Erythroblast (primary cell): Measurements from ENCODE around the gene PKN1.
A peak's percentile ranks its signal among the peaks of the same experiment; 100 is the strongest.
"Not testable (repeated sequence)": the region's sequence is repeated elsewhere in the genome, so short reads cannot be mapped to it uniquely, and the experiment has no call there.

Source experiments
- DNase-seq, 2 experiments: peaks; one replicate each; lab custom pipeline; 2025; lab: John Stamatoyannopoulos, UW
- GATA1 ChIP-seq: IDR thresholded peaks from 2 replicates; pipeline ENCODE4 v1.6.1; 2011; ENCODE audit warnings: low read depth, mild to moderate bottlenecking, control low read depth, low read length, moderate library complexity
- POLR2A ChIP-seq: IDR thresholded peaks from 2 replicates; pipeline ENCODE4 v1.6.1; 2011; ENCODE audit warnings: mild to moderate bottlenecking, low read length

Gene PKN1

GRCh38 chr19:14432791-14433553 is at the start of gene PKN1:
Gene PKN1 (plus strand): TSS chr19:14433306. CDS start chr19:14433522, 216 bp downstream.
- peak; percentile 75 to 76 for DNase-seq
- TF ChIP-seq GATA1 (no peak), POLR2A (no peak)

- no peak for TF ChIP-seq GATA1
- peak; percentile 29 for TF ChIP-seq POLR2A
- peak; percentile 52 to 75 for DNase-seq
Measured at GRCh38 chr19:14383661-14384555, 49.2 kb upstream of the PKN1 start.

- no peak for DNase-seq
- no peak for TF ChIP-seq GATA1
- no peak for TF ChIP-seq POLR2A
Measured at GRCh38 chr19:14385492-14385891, 47.6 kb upstream of the PKN1 start.

- DNase-seq = no peak
- TF ChIP-seq POLR2A (no peak), GATA1 (no peak)
Measured at GRCh38 chr19:14390548-14390947, 42.6 kb upstream of the PKN1 start.

- DNase-seq = peak; percentile 82 to 93
- no peak for TF ChIP-seq GATA1
- TF ChIP-seq POLR2A = no peak
Measured at GRCh38 chr19:14391156-14391821, 41.8 kb upstream of the PKN1 start.

GRCh38 chr19:14393329-14393728 is 39.8 kb upstream of the PKN1 start:
- TF ChIP-seq GATA1 = no peak
- no peak for TF ChIP-seq POLR2A
- DNase-seq = no peak

- TF ChIP-seq POLR2A (no peak), GATA1 (no peak)
- DNase-seq = no peak
Measured at GRCh38 chr19:14394167-14394566, 38.9 kb upstream of the PKN1 start.

- TF ChIP-seq GATA1 (no peak), POLR2A (no peak)
- no peak for DNase-seq
Measured at GRCh38 chr19:14395262-14395661, 37.8 kb upstream of the PKN1 start.

GRCh38 chr19:14395710-14396336 is 37.3 kb upstream of the PKN1 start:
- no peak for DNase-seq
- TF ChIP-seq POLR2A (no peak), GATA1 (no peak)

- not testable (repeated sequence) for DNase-seq
Measured at GRCh38 chr19:14396730-14397129, 36.4 kb upstream of the PKN1 start.

- not testable (repeated sequence) for DNase-seq
Measured at GRCh38 chr19:14397168-14397567, 35.9 kb upstream of the PKN1 start.

GRCh38 chr19:14400951-14401431 is 32.1 kb upstream of the PKN1 start:
- DNase-seq = no peak
- TF ChIP-seq POLR2A (no peak), GATA1 (no peak)

- DNase-seq = no peak
- TF ChIP-seq POLR2A (no peak), GATA1 (no peak)
Measured at GRCh38 chr19:14401468-14402195, 31.5 kb upstream of the PKN1 start.
